ENCODE data around the gene INIP.
"Not testable (repeated sequence)": the region's sequence is repeated elsewhere in the genome, so short reads cannot be mapped to it uniquely, and the experiment has no call there.

Gene INIP

GRCh38 chr9:112743216-112743836 is 25.4 kb upstream of the INIP start:
- H3K4me3 ChIP-seq (replicated peaks in 1 of 2; ENCODE audit: low read depth in 2 of 2, low read length in 2 of 2), result no peak overlapping the region
- DNase-seq (ENCODE audit: low read depth in 2 of 2), result no peak
- peak; percentile 7 for TF ChIP-seq CTCF (IDR thresholded peaks at IDR 0.05; ENCODE audit: low read depth, low read length)

GRCh38 chr9:112734892-112735291 is 17.0 kb upstream of the INIP start:
- no peak for DNase-seq (ENCODE audit: low read depth in 2 of 2)
- no peak overlapping the region for H3K4me3 ChIP-seq (replicated peaks in 1 of 2; ENCODE audit: low read depth in 2 of 2, low read length in 2 of 2)
- TF ChIP-seq CTCF (IDR thresholded peaks at IDR 0.05; ENCODE audit: low read depth, low read length), result no peak

GRCh38 chr9:112731971-112732370 is 14.1 kb upstream of the INIP start:
- TF ChIP-seq CTCF (IDR thresholded peaks at IDR 0.05; ENCODE audit: low read depth, low read length), result no peak
- no peak overlapping the region for H3K4me3 ChIP-seq (replicated peaks in 1 of 2; ENCODE audit: low read depth in 2 of 2, low read length in 2 of 2)
- DNase-seq (ENCODE audit: low read depth in 2 of 2), result no peak

GRCh38 chr9:112728401-112728800 is 10.5 kb upstream of the INIP start:
- no peak for TF ChIP-seq CTCF (IDR thresholded peaks at IDR 0.05; ENCODE audit: low read depth, low read length)
- no peak for DNase-seq (ENCODE audit: low read depth in 2 of 2)

GRCh38 chr9:112726428-112726827 is 8.5 kb upstream of the INIP start:
- H3K4me3 ChIP-seq (replicated peaks in 1 of 2; ENCODE audit: low read depth in 2 of 2, low read length in 2 of 2), result no peak overlapping the region
- TF ChIP-seq CTCF (IDR thresholded peaks at IDR 0.05; ENCODE audit: low read depth, low read length), result no peak
- DNase-seq (ENCODE audit: low read depth in 2 of 2), result no peak

More at GRCh38 chr9:112728401-112728800, 10.5 kb upstream of the INIP start:
- no peak overlapping the region for H3K4me3 ChIP-seq (replicated peaks in 1 of 2; ENCODE audit: low read depth in 2 of 2, low read length in 2 of 2)

GRCh38 chr9:112725961-112726360 is 8.0 kb upstream of the INIP start:
- TF ChIP-seq CTCF (IDR thresholded peaks at IDR 0.05; ENCODE audit: low read depth, low read length), result no peak
- DNase-seq (ENCODE audit: low read depth in 2 of 2), result no peak
- no peak overlapping the region for H3K4me3 ChIP-seq (replicated peaks in 1 of 2; ENCODE audit: low read depth in 2 of 2, low read length in 2 of 2)

- H3K4me3 ChIP-seq (replicated peaks in 1 of 2; ENCODE audit: low read depth in 2 of 2, low read length in 2 of 2); DNase-seq (ENCODE audit: low read depth in 2 of 2): not testable (repeated sequence)
Observed at GRCh38 chr9:112722749-112723148, 4.8 kb upstream of the INIP start.
